ENCODE data around the gene NUP98.

NUP98 gene

DNA sequence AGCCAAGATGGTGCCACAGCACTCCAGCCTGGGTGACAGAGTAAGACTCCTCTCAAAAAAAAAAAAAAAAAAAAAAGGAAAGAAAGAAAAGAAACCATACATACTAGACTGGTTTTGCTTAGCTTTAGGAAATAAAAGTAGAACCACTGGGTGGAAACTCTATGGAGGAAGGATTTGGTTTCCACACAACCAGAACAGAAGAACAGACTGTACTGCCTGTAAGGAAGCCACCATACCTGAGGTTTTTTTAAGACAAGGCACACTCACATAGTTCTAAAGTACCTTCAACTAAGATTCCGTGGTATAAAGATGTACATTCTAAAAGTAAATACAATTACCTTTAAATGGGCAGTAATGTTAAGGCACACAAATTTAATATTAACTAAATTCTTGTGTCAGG, 58.6 kb downstream of the NUP98 start:
- DNase-seq (ENCODE audit: low read depth in 4 of 4, low spot score in 1 of 4): no peak

DNA sequence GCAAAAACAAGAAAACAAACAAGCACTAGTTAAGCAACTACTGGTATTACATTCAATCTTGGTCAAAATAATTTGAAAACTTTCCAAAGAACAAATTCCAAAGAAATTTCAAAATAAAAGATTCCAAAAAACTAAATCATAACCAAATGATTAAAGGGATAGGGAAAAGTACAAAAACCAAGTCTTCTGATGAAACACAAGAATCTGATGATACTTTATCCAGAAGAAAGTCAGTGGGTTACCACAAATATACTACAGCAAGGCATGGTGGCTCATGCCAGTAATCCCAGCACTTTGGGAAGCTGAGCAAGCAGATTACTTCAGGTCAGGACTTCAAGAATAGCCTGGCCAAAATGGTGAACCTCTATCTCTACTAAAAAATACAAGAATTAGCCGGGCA, 59.1 kb downstream of the NUP98 start:
- DNase-seq (ENCODE audit: low read depth in 4 of 4, low spot score in 1 of 4): no peak

DNA sequence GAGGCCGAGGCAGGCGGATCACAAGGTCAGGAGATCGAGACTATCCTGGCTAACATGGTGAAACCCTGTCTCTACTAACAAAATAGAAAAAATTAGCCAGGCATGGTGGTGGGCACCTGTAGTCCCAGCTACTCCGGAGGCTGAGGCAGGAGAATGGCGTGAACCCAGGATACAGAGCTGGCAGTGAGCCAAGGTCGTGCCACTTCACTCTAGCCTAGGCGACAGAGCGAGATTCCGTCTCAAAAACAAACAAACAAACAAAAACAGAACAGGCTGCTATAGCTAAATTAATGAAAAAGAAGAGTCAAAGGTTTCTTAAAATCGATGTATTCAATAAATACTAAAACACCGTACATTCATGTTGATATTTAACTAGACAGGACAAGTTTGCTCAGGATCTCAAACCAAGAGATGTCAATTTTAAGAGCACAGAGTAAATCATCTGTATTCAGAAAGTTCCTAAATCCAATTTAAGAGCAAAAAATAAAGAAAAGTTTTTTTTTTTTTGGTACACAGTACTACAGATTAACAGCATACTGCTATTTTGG, 59.9 kb downstream of the NUP98 start:
- DNase-seq (ENCODE audit: low read depth in 4 of 4, low spot score in 1 of 4): no peak

DNA sequence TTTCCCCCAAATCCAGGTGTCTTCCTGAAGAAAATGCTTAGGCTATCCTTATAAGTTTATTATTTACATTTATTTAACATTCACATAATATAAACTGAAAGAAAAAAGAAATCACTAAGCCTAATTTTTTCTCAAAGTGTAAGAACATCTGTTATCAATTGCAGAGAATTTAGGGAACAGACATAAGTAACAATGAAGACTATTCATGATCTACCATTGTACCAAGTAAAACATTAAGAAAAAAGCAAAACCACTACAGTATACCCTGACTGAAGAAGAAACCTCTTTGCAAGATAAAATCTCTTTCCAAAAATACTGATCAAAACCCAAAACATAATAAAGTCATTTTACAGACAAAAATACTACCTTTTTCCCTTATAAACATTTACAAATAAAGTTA, 60.5 kb downstream of the NUP98 start:
- no peak for DNase-seq (ENCODE audit: low read depth in 4 of 4, low spot score in 1 of 4)

DNA sequence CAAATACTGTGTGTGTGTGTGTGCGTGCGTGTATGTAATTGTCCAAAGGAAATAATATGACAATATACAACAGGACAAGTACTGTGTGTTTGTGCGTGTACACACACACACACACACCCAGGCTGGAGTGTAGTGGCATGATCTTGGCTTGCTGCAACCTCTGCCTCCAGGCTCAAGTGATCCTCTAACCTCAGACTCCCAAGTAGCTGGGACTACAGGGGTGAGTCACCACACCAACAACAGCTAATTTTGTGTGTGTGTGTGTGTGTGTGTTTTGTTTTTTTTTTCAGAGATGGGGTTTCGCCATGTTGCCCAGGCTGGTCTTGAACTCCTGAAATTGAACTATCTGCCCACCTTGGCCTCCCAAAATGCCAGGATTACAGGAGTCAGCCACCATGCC, 61.5 kb downstream of the NUP98 start:
- DNase-seq (ENCODE audit: low read depth in 4 of 4, low spot score in 1 of 4): no peak

DNA sequence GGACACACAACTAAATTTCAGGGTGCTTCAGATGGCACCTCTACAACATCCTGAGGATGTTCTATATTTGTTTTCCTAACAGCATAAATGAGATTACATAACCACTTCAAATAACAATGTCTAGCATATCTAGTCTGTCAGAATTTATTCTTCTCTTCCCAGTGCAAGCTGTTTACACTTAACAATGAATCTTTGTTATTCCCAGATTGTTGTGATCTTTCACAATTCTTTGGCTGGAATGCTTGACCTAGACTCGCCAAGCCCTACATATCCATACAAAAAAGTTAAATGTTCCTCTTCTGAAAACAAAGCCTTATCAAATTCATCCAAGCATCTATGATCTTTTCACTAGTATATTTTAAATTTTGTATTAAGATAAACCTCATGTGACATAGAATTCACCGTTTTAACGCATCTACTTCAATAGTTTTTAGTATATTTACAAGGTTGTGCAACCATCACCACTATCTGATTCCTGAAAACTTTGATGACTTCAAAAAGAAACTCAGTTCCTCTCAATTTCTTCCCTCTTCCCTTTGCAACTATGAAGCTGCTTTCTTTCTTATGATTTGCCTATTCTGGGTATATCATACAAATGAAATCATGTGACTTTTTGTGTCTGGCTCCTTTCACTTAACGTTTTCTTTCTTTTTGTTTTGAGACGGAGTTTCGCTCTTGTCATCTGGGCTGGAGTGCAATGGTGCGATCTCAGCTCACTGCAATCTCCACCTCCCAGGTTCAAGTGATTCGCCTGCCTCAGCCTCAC, 64.5 kb downstream of the NUP98 start:
- DNase-seq (ENCODE audit: low read depth in 4 of 4, low spot score in 1 of 4): no peak

DNA sequence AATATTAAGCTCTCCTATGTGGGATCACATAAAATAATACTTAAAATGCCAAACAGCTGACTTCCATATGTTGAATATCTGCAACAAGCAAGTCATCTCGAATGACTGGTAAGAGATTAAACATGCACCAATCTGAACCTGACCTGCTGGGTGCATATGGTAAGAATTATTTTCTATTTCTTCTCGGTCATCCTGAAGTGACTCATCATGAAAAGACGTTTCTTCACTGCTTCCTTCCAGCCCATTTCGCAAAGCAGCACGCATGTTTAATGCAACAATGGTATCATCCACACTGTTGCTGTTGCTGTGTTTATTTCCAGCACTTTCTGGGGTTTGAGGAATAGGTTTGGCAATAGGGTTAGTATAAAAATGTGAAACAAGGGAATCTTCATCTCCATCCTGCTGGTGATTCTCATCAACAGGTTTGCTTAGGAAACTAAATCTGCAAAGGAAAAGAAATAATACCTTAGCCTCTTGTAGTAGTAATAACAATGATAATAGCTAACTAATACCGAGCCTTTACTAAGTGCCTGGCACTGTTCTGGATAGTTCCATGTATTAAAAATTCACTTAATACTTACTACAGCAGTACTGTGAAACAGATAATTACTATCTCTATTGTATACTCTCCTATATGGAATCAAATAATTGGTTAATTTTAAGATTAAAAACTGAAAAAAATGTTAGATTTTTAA, 74.2 kb downstream of the NUP98 start:
- no peak for DNase-seq (ENCODE audit: low read depth in 4 of 4, low spot score in 1 of 4)

DNA sequence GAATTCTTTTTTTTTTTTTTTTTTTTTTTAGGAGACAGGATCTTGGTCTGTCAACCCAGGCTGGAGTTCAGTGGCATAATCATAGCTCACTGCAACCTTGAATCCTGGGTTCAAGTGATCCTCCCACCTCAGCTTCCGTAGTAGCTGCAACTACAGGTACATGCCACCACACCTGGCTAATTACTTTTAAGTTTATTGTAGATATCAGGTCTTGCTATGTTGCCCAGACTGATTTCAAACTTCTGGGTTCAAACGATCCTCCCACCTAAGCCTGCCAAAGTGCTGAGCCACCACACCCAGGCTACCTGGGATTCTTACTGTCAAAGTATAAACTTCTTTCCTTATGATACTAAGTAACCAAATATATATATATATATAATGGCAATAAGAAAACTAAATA, 75.3 kb downstream of the NUP98 start:
- no peak for DNase-seq (ENCODE audit: low read depth in 4 of 4, low spot score in 1 of 4)

DNA sequence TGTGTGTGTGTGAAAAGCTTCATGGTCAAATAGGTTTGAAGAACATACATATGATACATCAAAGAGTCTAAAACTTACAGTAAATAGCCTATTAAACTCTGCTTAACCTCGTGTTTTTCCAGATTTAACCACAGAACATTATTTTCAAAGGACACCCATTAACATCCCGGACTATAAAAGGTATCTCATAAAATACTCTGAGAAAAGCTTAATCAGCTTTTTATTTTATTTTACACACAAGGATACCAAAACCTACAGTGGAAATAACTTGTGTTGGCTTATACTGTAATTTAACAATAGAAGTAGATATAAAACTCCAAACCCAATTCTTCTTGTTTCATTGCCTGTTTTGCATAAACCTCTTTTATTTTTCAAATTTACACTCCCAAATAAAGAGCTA, 76.4 kb downstream of the NUP98 start:
- DNase-seq (ENCODE audit: low read depth in 4 of 4, low spot score in 1 of 4): no peak

DNA sequence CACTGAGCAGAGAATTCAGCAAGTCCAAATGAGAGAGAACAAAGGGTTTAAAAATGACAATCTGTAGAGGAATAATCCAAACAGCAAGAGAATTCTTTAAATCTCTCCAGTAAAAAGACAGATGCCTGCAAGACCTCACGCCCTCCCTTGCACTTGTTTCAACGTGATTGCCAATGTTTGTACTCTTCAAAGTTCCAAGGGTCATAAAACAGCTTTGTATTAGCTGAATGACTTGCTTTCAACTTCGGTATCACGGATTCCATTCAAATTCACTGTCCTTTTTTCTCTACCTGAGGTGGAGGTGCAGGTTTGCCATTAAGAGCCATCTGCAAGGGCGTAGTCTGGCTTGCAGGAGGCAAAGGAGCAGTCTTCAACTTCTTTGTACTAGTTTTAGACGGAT, 85.1 kb downstream of the NUP98 start:
- no peak for DNase-seq (ENCODE audit: low read depth in 4 of 4, low spot score in 1 of 4)

DNA sequence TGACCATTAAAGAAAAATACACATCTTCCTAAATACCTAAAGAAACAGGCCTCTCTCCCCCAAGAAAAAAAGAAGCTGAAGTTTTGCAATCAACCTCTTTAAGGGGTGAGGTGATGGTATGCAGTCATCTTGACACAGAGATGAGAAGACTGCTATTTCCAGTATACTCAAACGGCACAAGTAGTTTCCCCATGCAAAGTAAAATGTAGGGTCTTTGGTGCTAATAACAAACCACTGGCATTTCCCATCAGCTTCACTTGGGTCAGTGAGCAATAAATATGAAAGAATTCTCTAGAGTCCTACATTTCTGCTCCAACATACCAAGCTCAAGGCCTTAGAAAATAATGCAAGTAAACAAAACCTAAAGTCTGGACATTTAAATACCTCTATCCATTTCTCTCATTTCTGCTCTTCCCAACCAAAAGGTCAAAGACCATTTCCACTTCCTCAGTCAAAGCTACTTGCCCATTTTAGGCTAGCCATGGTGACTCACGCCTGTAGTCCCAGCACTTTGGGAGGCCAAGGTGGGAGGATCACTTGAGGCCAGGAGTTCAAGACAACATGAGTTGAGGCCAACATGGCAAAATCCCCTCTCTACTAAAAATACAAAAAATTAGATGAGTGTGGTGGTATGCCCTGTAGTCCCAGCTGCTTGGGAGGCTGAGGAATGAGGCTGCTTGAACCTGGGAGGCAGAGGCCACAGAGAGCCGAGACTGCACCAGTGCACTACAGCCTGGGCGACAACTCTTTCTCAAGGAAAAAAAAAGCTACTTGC, 86.7 kb downstream of the NUP98 start:
- no peak for DNase-seq (ENCODE audit: low read depth in 4 of 4, low spot score in 1 of 4)

DNA sequence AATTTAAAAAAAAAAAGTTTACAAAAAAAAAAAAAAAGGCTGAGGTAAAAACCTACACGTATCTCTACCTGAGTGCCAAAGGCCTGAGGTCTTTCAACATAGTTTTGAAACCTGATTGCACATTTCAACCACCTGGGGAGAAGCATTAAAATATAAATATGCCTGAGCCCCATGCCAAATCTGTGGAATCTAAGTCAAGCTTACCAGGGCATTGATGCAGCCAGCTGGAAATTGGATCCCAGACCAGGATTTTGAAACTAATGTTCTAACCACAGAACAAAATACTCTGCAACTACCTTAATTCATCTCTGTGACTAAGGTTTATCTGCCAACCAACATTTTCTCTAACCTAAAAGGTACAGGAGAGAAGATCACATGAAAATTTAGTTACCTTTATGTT, 87.4 kb downstream of the NUP98 start:
- no peak for DNase-seq (ENCODE audit: low read depth in 4 of 4, low spot score in 1 of 4)

DNA sequence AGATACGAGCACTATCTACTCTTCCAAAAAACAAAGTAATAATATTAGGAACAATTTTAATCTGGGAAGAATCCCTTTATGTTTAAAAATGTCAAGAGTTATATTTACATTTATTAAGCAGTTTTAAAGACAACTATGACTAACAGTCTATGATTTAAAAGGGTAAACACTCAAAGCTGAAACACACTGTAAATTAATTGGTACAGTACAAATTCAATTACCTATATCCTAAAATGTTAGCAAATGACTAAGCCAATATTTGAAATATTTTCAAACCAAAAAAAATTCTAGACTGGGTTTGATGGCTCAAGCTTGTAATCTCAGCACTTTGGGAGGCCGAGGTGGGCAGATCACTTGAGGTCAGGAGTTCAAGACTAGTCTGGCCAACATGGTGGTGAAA, 90.2 kb downstream of the NUP98 start:
- no peak for DNase-seq (ENCODE audit: low read depth in 4 of 4, low spot score in 1 of 4)

DNA sequence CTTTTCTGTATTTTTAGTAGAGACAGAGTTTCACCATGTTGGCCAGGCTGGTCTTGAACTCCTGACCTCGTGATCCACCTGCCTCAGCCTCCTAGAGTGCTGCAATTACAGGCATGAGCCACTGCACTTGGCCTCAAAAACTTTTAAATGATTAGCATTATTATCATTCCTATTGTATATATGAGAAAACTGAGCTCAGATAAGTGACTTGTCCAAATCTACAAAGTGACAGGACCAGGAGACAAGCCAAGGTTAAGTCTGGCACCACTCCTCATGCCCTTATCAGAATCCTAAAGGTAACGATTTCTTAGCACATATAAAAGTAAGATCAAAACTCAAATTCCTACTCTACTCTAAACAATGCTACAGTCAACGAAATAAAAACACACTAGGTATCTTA, 94.0 kb downstream of the NUP98 start:
- DNase-seq (ENCODE audit: low read depth in 4 of 4, low spot score in 1 of 4): no peak

DNA sequence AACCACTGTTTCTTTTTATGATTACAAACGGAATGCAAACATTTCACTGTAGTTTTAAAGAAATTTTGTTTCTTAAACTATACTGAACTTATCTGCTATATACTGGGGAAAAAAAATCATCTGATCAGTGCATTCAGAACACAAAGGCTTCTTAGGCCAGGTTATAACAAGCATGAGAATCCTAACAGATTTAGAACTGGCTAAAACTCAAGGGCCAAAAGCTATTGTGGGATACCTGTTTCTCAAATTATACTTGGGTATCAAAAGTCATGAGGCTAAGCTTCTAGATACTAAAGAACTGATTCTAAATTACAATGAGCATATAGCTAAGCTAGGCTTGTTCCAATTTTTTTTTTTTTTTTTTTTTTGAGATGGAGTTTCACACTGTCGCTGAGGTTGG, 96.4 kb downstream of the NUP98 start:
- DNase-seq (ENCODE audit: low read depth in 4 of 4, low spot score in 1 of 4): no peak

DNA sequence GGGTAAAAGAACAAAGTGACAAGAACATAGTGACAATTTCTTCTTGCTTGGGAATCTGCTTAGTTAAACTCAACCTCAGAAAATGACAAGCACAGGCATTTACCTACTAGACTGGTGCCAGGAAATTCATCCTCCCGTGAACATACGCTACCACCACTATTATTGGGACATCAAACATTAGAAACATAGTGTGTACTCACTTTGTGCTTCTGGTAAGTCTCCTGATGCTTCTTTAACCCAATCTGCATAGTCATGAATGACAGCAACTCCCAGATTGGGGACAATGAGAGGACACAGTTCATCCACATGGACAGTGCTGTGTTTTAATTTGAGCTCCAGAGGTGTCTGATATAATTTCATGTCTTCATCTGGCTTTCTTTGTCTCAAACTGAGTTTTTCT, 96.9 kb downstream of the NUP98 start:
- DNase-seq (ENCODE audit: low read depth in 4 of 4, low spot score in 1 of 4): no peak

DNA sequence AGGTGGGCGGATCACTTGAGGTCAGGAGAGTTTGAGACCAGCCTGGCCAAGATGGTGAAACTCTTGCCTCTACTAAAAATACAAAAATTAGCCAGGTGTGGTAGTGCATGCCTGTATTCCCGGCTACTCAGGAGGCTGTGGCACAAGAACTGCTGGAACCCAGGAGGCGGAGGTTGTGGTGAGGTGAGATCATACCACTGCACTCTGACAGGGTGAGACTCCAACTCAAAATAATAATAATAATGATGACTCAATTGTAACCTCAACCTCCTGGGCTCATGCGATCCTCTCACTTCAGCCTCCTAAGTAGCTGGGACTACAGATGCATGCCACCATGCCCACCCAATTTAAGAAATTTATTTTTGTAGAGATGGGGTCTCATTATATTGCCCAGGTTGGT, 110.6 kb downstream of the NUP98 start:
- DNase-seq (ENCODE audit: low read depth in 4 of 4, low spot score in 1 of 4): no peak

DNA sequence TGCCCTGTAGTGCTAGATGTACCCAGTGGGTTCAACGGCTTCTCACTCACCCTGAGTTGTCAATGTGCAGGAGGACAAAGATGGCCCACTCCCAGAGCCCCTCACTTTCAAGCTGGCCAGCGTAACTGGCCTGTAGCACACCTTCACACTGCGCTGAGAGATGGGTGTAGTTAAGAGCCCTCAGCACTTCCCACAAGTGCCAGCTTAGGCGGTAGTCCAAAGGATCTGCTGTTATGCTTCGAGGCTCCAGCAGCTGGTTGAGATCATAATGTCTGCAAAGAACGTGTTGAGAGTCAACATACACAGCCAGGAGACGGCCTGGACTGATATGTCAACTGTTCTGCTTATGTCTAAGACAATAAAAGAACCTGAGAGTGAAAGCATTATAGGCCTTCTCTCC, 111.4 kb downstream of the NUP98 start:
- no peak for DNase-seq (ENCODE audit: low read depth in 4 of 4, low spot score in 1 of 4)

DNA sequence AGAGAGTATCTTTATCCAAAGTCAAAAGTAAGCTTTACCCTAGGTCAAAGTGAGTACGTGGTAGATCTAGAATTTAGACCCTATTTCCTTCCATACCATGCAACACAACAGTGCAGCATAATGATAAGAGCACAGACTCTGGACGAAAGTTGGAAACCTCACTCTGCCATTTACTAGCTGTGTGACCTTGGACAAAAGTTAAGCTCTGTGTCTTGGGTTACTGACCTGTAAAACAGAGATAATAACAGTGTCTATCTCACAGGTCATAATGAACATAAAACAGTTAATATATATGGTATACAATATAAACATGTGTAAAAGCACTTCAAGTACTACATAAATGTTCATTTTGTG, 112.6 kb downstream of the NUP98 start:
- no peak for DNase-seq (ENCODE audit: low read depth in 4 of 4, low spot score in 1 of 4)

DNA sequence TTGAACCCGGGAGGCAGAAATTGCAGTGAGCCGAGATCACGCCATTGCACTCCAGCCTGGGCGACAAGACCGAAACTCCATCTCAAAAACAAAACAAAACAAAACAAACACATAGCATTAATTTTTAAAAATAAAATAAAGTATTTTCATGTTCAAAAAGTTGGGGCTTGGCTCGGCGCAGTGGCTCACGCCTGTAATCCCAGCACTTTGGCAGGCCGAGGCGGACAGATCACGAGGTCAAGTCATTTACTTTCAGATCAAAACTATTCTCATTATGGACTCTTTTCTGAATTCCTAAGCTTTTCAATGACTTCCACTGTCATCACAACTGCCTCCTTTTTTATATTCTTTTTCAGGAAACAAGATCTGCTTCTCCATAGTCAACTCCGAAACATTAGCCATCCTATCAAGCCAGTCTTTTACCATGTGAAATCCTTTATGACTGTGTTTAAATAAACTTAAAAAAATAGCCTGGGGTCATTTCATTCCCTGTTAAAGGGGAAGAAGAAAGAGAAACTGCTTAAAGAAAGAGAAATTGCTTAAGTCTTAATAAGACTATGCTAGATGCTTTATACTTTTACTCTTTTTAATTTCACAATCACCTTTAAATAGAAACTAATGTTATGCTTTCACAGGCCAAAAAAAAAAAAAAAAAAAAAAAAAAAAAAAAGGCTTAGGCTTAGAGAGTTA, 113.1 kb downstream of the NUP98 start:
- DNase-seq (ENCODE audit: low read depth in 4 of 4, low spot score in 1 of 4): no peak

DNA sequence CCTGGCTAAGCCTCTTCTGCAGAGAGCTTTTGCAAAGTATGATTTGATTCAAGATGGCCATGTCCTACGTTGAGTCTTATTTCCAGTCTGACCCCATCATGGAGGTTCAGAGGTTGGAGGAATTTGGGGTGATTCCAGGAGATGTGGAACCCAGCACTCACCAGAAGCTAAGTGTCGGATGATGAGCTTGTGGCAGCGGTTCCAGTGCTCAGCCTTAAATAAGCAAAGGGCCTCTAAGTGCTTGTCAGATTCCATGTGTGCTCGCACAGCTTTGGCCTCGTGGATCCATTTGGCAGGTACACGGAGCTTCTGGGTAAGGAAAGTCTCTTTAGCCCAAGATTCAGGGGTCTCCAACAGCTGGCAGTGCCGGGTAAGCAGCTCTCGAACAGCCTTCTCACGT, 114.3 kb downstream of the NUP98 start:
- no peak for DNase-seq (ENCODE audit: low read depth in 4 of 4, low spot score in 1 of 4)

DNA sequence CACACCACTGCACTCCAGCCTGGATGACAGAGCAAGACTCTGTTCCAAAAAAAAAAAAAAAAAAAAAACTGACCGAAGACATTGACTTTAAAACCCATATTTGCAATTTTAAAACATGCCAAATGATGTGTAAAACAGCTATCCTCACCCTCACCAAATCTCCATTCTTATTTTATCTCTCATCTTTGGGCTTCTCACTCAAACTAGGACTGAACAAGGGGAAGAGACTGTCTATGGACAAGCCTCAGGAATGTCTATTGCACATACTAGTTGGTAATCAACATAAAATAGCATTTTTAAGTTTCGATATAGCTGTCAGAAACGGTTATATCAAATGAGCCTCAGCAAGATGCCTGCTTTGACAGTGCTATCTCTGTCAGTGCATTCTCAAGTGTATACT, 118.3 kb downstream of the NUP98 start:
- no peak for DNase-seq (ENCODE audit: low read depth in 4 of 4, low spot score in 1 of 4)

Data from stimulated activated CD4-positive, alpha-beta T cell treated with anti-CD3 and anti-CD28 coated beads, Interleukin-1b, Interleukin-23, amount 100 ng/mL, for 24 hours (primary cell).